Testis (tissue), 2 donors: Measurements from ENCODE around the gene TMEM9B.

Source experiments
- CTCF ChIP-seq, 3 experiments: fragments of 450-650 bp in 2 of 3; fragments of 200-600 bp in 1 of 3; sonication (generic) in 1 of 3; IDR thresholded peaks; one replicate each; pipeline ENCODE4 v1.5.1; 2016 to 2019; ENCODE audit warnings: antibody characterized with exemption in 3 of 3, mild to moderate bottlenecking in 2 of 3, moderate library complexity in 1 of 3
- POLR2A ChIP-seq: fragments of 450-650 bp; IDR thresholded peaks from one replicate; pipeline ENCODE4 v1.6.1; 2017; ENCODE audit warnings: antibody characterized with exemption, mild to moderate bottlenecking, moderate library complexity

GRCh38 chr11:8989453-8989852 is 25.2 kb upstream of the TMEM9B start:
- no peak for TF ChIP-seq CTCF (IDR thresholded peaks at IDR 0.05)
- TF ChIP-seq POLR2A = no peak
